Activated naive CD4-positive, alpha-beta T cell treated with anti-CD3 and anti-CD28 coated beads for 36 hours (primary cell): ENCODE data around the gene RNU1-3. TPM values are rescaled to one million over a fixed set of nuclear protein-coding genes. Genes with fewer than 3 reads are reported as not detected.
A peak's percentile ranks its signal among the peaks of the same experiment; 100 is the strongest.
"Not testable (repeated sequence)": the region's sequence is repeated elsewhere in the genome, so short reads cannot be mapped to it uniquely, and the experiment has no call there.

Experiments used
- CTCF ChIA-PET: fragments of 350-600 bp; sonication (Branson Sonifier 250); formaldehyde crosslinking; loops from one replicate; lab custom pipeline; 2021; ENCODE audit warnings: antibody characterized with exemption; lab: Charles Lee
- DNase-seq: peaks from one replicate; pipeline ENCODE4 v3.0.0-alpha.2; 2020
- H3K27ac Mint-ChIP-seq: one replicate; pipeline ENCODE4 v1.8.0; 2021; ENCODE audit warnings: mild to moderate bottlenecking, mixed read lengths
- H3K27me3 Mint-ChIP-seq: one replicate; pipeline ENCODE4 v1.8.0; 2021; ENCODE audit warnings: low read depth, mixed read lengths
- H3K36me3 Mint-ChIP-seq: one replicate; pipeline ENCODE4 v1.8.0; 2021; ENCODE audit warnings: low read depth, mixed read lengths
- H3K4me1 Mint-ChIP-seq: one replicate; pipeline ENCODE4 v1.8.0; 2021; ENCODE audit warnings: low read depth, mixed read lengths
- H3K4me3 Mint-ChIP-seq: one replicate; pipeline ENCODE4 v1.8.0; 2021; ENCODE audit warnings: mild to moderate bottlenecking, moderate library complexity, mixed read lengths
- H3K9me3 Mint-ChIP-seq: one replicate; pipeline ENCODE4 v1.8.0; 2021; ENCODE audit warnings: mixed read lengths
- intact Hi-C: fragments of 100-400 bp; cut with micrococcal nuclease; formaldehyde crosslinking; loops from one replicate; pipeline ENCODE4 v1.15.1; 2023
- total RNA-seq, 2 experiments: library from RNA; stranded (reverse); gene quantifications; one replicate each; pipeline ENCODE4 v1.2.3, GENCODE V29; 2021

Gene RNU1-3
- 1,000 to 10,000 TPM; 1,341 to 1,386 TPM for total RNA-seq

DNA sequence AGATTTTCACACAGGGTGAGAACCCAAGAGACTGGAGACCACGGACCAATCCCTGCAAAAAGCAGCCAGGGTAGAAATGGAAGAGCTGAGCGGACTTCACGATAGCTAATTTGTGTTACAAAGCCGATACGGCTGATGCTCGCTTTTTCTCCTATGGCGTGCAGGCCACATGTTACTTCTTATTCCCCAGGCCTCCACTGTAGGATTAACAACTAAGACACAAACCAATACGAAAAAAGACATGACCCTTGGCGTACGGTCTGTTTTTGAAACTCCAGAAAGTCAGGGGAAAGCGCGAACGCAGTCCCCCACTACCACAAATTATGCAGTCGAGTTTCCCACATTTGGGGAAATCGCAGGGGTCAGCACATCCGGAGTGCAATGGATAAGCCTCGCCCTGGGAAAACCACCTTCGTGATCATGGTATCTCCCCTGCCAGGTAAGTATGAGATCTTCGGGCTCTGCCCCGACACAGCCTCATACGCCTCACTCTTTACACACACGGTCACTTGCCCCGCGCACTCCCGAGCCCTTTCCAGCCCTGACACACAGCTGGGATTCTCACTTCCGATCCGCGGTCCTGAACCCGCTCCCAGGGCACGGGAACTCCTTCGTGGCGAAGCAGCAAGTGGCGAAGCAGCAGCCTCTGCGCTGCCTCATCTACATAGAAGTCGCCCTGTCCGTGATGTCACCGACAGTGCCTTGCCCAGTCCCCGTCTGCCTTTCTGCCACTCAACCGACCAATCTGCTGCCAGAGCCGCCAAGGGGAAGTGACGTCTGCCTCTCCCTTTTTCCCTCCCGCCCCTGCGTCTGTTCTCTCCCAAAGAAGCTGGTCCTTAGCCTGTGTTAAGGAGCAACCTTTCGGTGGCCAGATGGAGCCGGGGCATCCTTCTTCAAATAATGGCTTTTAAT lies at the start of gene RNU1-3:
Gene RNU1-3, minus strand, starts transcription at position 447 of the 912 bp plus-strand sequence.
- H3K4me3 Mint-ChIP-seq, H3K9me3 Mint-ChIP-seq, intact Hi-C loops, H3K4me1 Mint-ChIP-seq, DNase-seq, H3K27ac Mint-ChIP-seq, H3K36me3 Mint-ChIP-seq, H3K27me3 Mint-ChIP-seq, CTCF ChIA-PET: not testable (repeated sequence)

DNA sequence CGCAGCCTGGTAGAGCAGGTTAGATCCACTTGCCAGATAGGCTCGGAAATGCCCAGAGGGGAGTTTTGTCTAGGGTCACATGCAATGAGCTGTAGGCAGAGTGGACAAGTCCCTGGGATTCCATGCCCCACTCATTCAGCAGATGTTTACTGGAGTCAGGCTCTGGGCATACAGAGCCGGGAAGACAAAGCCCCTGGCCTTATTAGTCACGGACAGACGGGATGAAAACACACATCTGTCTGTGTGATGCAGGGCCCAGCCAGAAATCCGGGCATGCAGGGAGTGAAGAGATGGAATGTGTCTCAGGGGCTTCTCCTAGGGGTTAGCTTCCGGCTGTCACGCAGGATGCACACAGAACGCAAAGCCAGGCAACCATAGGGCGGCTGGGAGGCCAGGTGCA lies 46.7 kb upstream of the RNU1-3 start:
- intact Hi-C loops = not testable (repeated sequence)

GRCh38 chr1:16712984-16713383 lies 46.2 kb upstream of the RNU1-3 start:
- H3K27ac Mint-ChIP-seq, H3K27me3 Mint-ChIP-seq, intact Hi-C loops, DNase-seq, H3K9me3 Mint-ChIP-seq, CTCF ChIA-PET, H3K36me3 Mint-ChIP-seq, H3K4me3 Mint-ChIP-seq, H3K4me1 Mint-ChIP-seq: not testable (repeated sequence)

More for the DNA sequence above, 46.7 kb upstream of the RNU1-3 start:
- H3K27ac Mint-ChIP-seq, H3K4me1 Mint-ChIP-seq, H3K9me3 Mint-ChIP-seq, H3K4me3 Mint-ChIP-seq, H3K36me3 Mint-ChIP-seq, CTCF ChIA-PET, H3K27me3 Mint-ChIP-seq, DNase-seq: not testable (repeated sequence)

DNA sequence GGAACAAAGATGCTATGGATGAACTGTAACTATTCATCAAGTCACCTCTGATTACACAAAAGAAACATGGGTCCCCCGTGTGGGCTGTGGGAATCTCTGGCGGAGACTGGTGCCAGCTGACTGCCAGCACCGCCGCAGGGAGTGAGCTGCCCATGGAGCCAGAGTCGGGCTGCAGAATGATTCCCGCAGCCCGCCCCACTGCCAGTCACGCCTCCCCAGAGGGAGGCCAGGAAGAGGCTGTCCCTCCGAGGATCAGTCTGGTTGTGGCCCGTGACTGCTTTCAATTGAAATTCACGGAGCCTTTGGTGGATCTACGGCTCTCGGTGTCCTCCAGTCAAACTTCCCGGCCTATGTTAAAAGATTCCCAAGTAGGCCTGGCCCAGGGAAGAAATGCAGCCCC lies 45.8 kb upstream of the RNU1-3 start:
- CTCF ChIA-PET, H3K36me3 Mint-ChIP-seq, intact Hi-C loops, H3K9me3 Mint-ChIP-seq, H3K4me1 Mint-ChIP-seq, H3K4me3 Mint-ChIP-seq, DNase-seq, H3K27me3 Mint-ChIP-seq, H3K27ac Mint-ChIP-seq: not testable (repeated sequence)

- CTCF ChIA-PET = not testable (repeated sequence)
These were observed 45.4 kb upstream of the RNU1-3 start for GRCh38 chr1:16712131-16712530.

DNA sequence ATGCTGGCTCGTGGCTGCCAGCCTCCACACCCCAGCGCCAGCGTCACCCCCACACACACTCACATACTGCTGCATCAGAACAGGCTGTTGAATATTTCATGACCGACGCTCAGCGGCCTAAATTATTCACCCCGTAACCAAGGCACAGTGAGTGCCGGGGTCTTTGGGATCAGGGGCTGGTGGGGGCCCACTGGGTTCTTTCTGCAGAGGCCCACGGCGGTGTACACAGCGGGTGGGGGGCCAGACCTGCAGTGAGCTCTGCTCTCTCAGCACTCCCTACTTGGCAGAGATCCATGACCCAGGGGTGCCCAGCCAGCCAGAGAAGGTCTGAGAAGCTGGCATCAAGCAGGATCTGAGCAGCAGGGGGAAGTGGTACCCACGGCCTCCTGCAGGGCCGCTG lies 43.9 kb upstream of the RNU1-3 start:
- H3K27me3 Mint-ChIP-seq = not testable (repeated sequence)

More at GRCh38 chr1:16712131-16712530, 45.4 kb upstream of the RNU1-3 start:
- intact Hi-C loops, H3K27ac Mint-ChIP-seq, H3K36me3 Mint-ChIP-seq, DNase-seq, H3K27me3 Mint-ChIP-seq, H3K4me3 Mint-ChIP-seq, H3K9me3 Mint-ChIP-seq, H3K4me1 Mint-ChIP-seq: not testable (repeated sequence)

DNA sequence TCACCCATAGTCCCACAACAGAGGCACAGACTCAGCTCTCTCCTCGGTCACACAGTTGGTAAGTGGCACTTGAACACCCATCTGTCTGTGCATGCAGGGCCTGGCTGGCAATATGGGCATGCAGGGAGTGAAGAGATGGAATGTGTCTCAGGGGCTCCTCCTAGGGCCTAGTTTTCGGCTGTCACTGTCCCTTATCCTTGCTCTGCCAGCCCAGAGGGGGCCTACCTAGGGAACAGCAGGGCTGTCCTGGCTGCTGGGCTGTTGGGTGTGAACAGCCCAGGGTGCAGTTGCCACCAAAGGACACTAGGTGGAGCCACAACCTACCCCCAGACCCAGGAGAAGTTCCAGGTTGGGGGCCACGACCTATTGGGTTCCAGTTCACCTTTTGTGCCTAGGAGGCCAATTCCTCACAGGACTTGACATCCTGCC lies 42.9 kb upstream of the RNU1-3 start:
- H3K27me3 Mint-ChIP-seq, H3K36me3 Mint-ChIP-seq, H3K4me1 Mint-ChIP-seq, H3K9me3 Mint-ChIP-seq, H3K27ac Mint-ChIP-seq, intact Hi-C loops: not testable (repeated sequence)
- CTCF ChIA-PET = interaction anchor here (0.6 to 1.3 kb wide), 3 partner anchors 14 to 194 kb away, joined by 3 to 4 read pairs (median 4); no protein-coding TSS in a partner anchor
- peak overlapping the region; percentile 6 for H3K4me3 Mint-ChIP-seq
- peak; percentile 73 for DNase-seq

More for the DNA sequence above, 43.9 kb upstream of the RNU1-3 start:
- CTCF ChIA-PET = interaction anchor here (1.2 kb wide), 1 partner anchor 8 kb away, joined by 3 read pairs; no protein-coding TSS in a partner anchor
- H3K4me1 Mint-ChIP-seq, H3K4me3 Mint-ChIP-seq, H3K9me3 Mint-ChIP-seq, H3K27ac Mint-ChIP-seq, intact Hi-C loops, DNase-seq, H3K36me3 Mint-ChIP-seq: not testable (repeated sequence)

- H3K4me3 Mint-ChIP-seq, DNase-seq, H3K27me3 Mint-ChIP-seq, H3K4me1 Mint-ChIP-seq, H3K27ac Mint-ChIP-seq, intact Hi-C loops, H3K36me3 Mint-ChIP-seq, H3K9me3 Mint-ChIP-seq: not testable (repeated sequence)
- CTCF ChIA-PET = interaction anchor here (1.1 to 1.3 kb wide), 2 partner anchors 13 to 184 kb away, joined by 3 to 4 read pairs; no protein-coding TSS in a partner anchor
These were observed 42.0 kb upstream of the RNU1-3 start for GRCh38 chr1:16708704-16709103.

GRCh38 chr1:16707130-16708093 lies 40.7 kb upstream of the RNU1-3 start:
- H3K36me3 Mint-ChIP-seq, intact Hi-C loops, H3K27ac Mint-ChIP-seq, H3K4me1 Mint-ChIP-seq, H3K9me3 Mint-ChIP-seq, H3K4me3 Mint-ChIP-seq, H3K27me3 Mint-ChIP-seq, DNase-seq: not testable (repeated sequence)
- CTCF ChIA-PET = interaction anchor here (0.6 to 1.8 kb wide), 10 partner anchors 10 to 185 kb away, joined by 3 to 9 read pairs (median 3); no protein-coding TSS in a partner anchor

DNA sequence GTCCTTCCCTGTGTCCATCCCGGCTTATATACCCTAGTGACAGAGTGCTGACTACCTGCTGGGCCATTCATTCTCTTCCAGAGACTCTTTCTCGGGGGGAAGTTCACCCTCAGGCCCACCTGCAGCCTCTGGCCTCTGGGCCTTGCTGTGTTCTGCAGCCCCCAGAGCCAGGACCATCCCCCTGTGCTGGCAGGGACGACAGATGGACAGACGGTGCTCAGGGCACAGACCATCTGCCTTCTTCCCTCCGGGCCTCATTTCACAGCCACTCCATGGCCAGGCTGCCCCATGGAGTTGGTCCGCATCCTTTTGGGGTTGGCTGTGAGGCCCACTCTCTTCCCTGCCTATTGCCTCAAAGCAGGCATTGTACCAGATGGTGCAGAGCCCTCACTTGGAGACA lies 39.6 kb upstream of the RNU1-3 start:
- H3K36me3 Mint-ChIP-seq, intact Hi-C loops, DNase-seq, H3K27me3 Mint-ChIP-seq, H3K4me3 Mint-ChIP-seq, H3K9me3 Mint-ChIP-seq, H3K4me1 Mint-ChIP-seq, H3K27ac Mint-ChIP-seq: not testable (repeated sequence)
- CTCF ChIA-PET = interaction anchor here (0.5 to 1.5 kb wide), 6 partner anchors 12 to 102 kb away, joined by 3 to 4 read pairs (median 3); no protein-coding TSS in a partner anchor

DNA sequence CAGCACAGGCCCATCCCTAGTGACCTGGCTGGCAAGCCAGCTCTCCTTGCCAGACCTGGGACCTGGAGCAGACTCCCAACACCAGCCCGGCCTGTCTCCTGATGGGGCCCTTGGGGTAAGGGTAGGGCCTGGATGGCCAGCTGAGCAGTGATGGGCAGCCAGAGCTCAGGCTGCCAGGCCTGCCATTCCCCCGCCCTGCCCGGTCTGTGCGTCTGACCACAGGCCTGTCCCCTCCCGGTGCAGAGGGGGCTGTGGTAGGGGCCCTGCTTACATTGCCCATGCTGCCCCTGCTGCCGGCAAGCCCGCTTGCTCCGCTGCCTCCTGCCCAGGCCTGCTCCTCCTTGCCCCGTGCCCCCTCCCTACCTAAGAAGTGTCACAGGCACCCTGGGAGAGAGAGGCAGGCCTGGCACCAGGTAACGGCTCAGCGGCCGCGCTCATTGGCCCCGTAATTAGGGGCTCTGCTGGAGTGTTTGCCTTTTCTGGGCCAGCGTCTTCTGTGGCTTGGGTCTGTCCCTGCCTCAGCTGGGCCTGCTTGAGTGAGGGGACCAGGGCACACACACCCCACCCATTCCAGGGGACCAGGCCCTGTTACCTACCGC lies 37.9 kb upstream of the RNU1-3 start:
- H3K9me3 Mint-ChIP-seq, H3K4me3 Mint-ChIP-seq, intact Hi-C loops, H3K4me1 Mint-ChIP-seq, DNase-seq, H3K27me3 Mint-ChIP-seq, H3K36me3 Mint-ChIP-seq, H3K27ac Mint-ChIP-seq: not testable (repeated sequence)
- CTCF ChIA-PET = interaction anchor here (0.6 kb wide), 2 partner anchors 10 to 84 kb away, joined by 3 read pairs; no protein-coding TSS in a partner anchor
